GM12891 (cell line): ENCODE results near the gene SFXN2.

Experiments used
- POLR2A ChIP-seq: IDR thresholded peaks from 2 replicates; pipeline ENCODE4 v1.6.1; 2011; ENCODE audit warnings: low read depth, low read length, control low read depth
- POLR2AphosphoS5 ChIP-seq: IDR thresholded peaks from 2 replicates; pipeline ENCODE4 v1.6.1; 2011; ENCODE audit warnings: low read depth, low read length, control low read depth
- SPI1 ChIP-seq: IDR thresholded peaks from 2 replicates; pipeline ENCODE4 v1.6.1; 2011; ENCODE audit warnings: low read depth, low read length, control low read depth
- TAF1 ChIP-seq: IDR thresholded peaks from 2 replicates; pipeline ENCODE4 v1.6.1; 2011; ENCODE audit warnings: low read depth, low read length, control low read depth

DNA sequence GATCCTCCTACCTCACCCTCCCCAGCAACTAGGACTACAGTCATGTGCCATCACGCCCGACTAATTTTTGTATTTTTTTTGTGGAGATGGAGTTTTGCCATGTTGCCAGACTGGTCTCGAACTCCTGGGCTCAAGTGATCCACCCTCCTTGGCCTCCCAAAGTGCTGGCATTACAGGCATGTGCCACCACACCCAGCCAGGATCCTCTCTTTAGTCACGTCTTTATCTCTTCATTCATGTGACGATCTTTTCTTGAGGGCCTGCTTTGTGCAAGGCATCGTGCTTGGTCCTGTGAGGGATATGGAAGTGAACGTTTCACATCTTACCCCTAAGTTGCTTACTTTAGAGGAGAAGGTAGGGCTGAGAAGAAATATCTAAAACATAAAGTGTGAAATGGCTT lies 50.9 kb downstream of the SFXN2 start:
- TF ChIP-seq POLR2A (no peak), TAF1 (no peak), POLR2AphosphoS5 (no peak), SPI1 (no peak)
